Caco-2 (cell line): Measurements from ENCODE around the gene KRT75. TPM values are rescaled to one million over a fixed set of nuclear protein-coding genes. Genes with fewer than 3 reads are reported as not detected.

Experiments
- BruUV-seq: library from RNA; stranded (reverse); fragments of 400-500 nt; replicated peaks from 2 replicates; lab custom pipeline; 2021; lab: Mats Ljungman, UMichigan
- CTCF ChIA-PET: fragments of 300-600 bp; sonication (Branson Sonifier 250); formaldehyde crosslinking; loops from one replicate; lab custom pipeline; 2022; ENCODE audit warnings: antibody characterized with exemption; lab: Charles Lee
- POLR2A ChIA-PET: fragments of 300-600 bp; sonication (Branson Sonifier 250); formaldehyde crosslinking; loops from one replicate; lab custom pipeline; 2022; ENCODE audit warnings: antibody characterized with exemption; lab: Charles Lee
- DNase-seq, 2 experiments: peaks; one replicate each; pipeline versions ENCODE4 v3.0.0 to v3.0.0-alpha.2; 2020 to 2022
- H3K27me3 ChIP-seq: replicated peaks from 2 replicates; pipeline ENCODE4 v1.6.0; 2011; ENCODE audit warnings: low read length; ENCODE audit not compliant: control insufficient read depth, insufficient read depth
- H3K36me3 ChIP-seq: 2 replicates; pipeline ENCODE4 v1.5.1; 2011; ENCODE audit warnings: low read length; ENCODE audit not compliant: control insufficient read depth, insufficient read depth
- H3K4me1 ChIP-seq: fragments of 250-450 bp; sonication (Bioruptor Pico); 2 replicates; pipeline ENCODE4 v1.5.1; 2020; ENCODE audit warnings: mild to moderate bottlenecking
- H3K4me3 ChIP-seq: 2 replicates; pipeline ENCODE4 v1.5.1; 2011; ENCODE audit warnings: low read depth, mild to moderate bottlenecking, control low read depth, low read length
- H3K9me3 ChIP-seq: fragments of 250-450 bp; sonication (Bioruptor Pico); 2 replicates; pipeline ENCODE4 v1.5.1; 2020; ENCODE audit warnings: mild to moderate bottlenecking, moderate library complexity
- H3K27ac Mint-ChIP-seq: one replicate; pipeline ENCODE4 v1.8.0; 2022; ENCODE audit warnings: mixed read lengths; ENCODE audit not compliant: unreplicated experiment
- H3K27me3 Mint-ChIP-seq: one replicate; pipeline ENCODE4 v1.8.0; 2022; ENCODE audit warnings: mixed read lengths; ENCODE audit not compliant: insufficient read depth, unreplicated experiment
- H3K36me3 Mint-ChIP-seq: one replicate; pipeline ENCODE4 v1.8.0; 2022; ENCODE audit warnings: mild to moderate bottlenecking, mixed read lengths; ENCODE audit not compliant: insufficient read depth, unreplicated experiment
- H3K4me1 Mint-ChIP-seq: one replicate; pipeline ENCODE4 v1.8.0; 2022; ENCODE audit warnings: low read depth, mixed read lengths; ENCODE audit not compliant: unreplicated experiment
- H3K4me3 Mint-ChIP-seq: one replicate; pipeline ENCODE4 v1.8.0; 2022; ENCODE audit warnings: mild to moderate bottlenecking, moderate library complexity, mixed read lengths; ENCODE audit not compliant: unreplicated experiment
- H3K9me3 Mint-ChIP-seq: one replicate; pipeline ENCODE4 v1.8.0; 2022; ENCODE audit warnings: mixed read lengths; ENCODE audit not compliant: unreplicated experiment
- intact Hi-C: fragments of 100-400 bp; cut with micrococcal nuclease; formaldehyde crosslinking; loops from one replicate; pipeline ENCODE4 v1.10.0; 2022; ENCODE audit not compliant: unreplicated experiment
- total RNA-seq: library from RNA; stranded (reverse); gene quantifications from 2 replicates; pipeline ENCODE4 v1.2.3, GENCODE V29; 2022
- TF ChIP-seq, protein P1 (sequence below), 2 experiments: fragments of 200-600 bp in 1 of 2; IDR thresholded peaks; 1 replicate in 1 of 2; 2 replicates in 1 of 2; pipeline versions ENCODE4 v1.5.1 to v1.8.0; 2011 to 2022; ENCODE audit warnings: antibody characterized with exemption in 1 of 2, control low read depth in 1 of 2, inconsistent platforms in 1 of 2, low read depth in 1 of 2, low read length in 1 of 2, mild to moderate bottlenecking in 1 of 2, moderate library complexity in 1 of 2; ENCODE audit not compliant: insufficient read depth in 1 of 2, severe bottlenecking in 1 of 2, unreplicated experiment in 1 of 2

KRT75 gene
- total RNA-seq, 1 experiment from 2014 or later: not detected

DNA sequence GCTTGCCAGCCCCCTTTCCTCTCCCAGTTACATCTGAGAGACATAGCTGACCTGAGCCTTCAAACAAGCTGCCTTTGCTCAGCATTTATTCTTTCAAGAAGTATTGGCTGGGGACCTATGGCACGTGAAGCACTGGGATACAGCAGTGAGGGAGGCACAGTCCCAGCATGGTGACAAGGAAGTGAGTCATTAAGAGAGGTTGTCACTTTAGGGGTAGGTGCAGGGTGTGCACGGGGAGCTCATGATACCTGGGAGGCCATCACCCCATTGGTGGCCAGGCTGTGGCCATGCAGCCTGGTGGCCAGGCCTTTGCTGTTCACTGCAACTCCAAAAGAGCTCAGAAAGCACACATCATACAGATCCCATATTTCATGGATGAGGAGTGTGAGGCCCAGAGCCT, 5.7 kb upstream of the KRT75 start:
- Histone ChIP-seq H3K27me3 (no peaks in the 10 kb centered on the region), H3K4me1 (peaks cover 43% of the 10 kb centered on the region), H3K4me3 (no peak overlapping the region), H3K36me3 (no peaks in the 10 kb centered on the region), H3K9me3 (no peaks in the 10 kb centered on the region)
- CTCF ChIA-PET: no interaction called here
- Mint-ChIP-seq H3K36me3 (no peaks in the 10 kb centered on the region), H3K9me3 (no peaks in the 10 kb centered on the region), H3K4me1 (peaks cover 41% of the 10 kb centered on the region), H3K27me3 (no peaks in the 10 kb centered on the region), H3K4me3 (no peak overlapping the region), H3K27ac (peak overlapping the region; percentile 50)
- POLR2A ChIA-PET: no interaction called here
- DNase-seq: no peak
- BruUV-seq: no TSS peak
- intact Hi-C loops: loop anchor here (5.0 kb wide), 1 partner anchor 48 kb away; no protein-coding TSS in a partner anchor
- TF ChIP-seq, protein P1, sequence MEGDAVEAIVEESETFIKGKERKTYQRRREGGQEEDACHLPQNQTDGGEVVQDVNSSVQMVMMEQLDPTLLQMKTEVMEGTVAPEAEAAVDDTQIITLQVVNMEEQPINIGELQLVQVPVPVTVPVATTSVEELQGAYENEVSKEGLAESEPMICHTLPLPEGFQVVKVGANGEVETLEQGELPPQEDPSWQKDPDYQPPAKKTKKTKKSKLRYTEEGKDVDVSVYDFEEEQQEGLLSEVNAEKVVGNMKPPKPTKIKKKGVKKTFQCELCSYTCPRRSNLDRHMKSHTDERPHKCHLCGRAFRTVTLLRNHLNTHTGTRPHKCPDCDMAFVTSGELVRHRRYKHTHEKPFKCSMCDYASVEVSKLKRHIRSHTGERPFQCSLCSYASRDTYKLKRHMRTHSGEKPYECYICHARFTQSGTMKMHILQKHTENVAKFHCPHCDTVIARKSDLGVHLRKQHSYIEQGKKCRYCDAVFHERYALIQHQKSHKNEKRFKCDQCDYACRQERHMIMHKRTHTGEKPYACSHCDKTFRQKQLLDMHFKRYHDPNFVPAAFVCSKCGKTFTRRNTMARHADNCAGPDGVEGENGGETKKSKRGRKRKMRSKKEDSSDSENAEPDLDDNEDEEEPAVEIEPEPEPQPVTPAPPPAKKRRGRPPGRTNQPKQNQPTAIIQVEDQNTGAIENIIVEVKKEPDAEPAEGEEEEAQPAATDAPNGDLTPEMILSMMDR (IDR thresholded peaks at IDR 0.05; ENCODE audit: insufficient read depth in 1 of 2, low read depth in 1 of 2, low read length in 1 of 2, severe bottlenecking in 1 of 2, unreplicated experiment in 1 of 2): no peak

DNA sequence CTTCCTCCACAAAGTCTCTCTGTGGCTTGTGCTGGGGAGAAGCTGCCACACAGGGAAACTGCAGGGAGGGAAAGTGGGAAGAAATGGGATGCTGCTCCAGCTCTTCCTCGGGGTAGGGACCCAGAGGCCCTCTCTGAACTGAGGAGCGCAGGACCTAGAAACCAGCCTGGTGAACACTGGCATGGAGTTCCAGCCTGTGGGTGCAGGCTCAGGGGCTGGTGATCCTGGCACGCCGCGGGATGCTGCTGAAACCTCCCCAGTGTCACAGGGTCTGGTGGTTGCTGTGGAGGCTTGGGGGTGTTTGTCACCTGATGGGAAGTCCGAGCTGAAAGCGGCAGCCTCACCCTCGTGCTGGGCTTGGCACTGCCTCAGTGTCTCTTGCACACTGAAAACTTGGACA, 5.2 kb upstream of the KRT75 start:
- CTCF ChIA-PET: no interaction called here
- TF ChIP-seq, protein P1 (IDR thresholded peaks at IDR 0.05; ENCODE audit: insufficient read depth in 1 of 2, low read depth in 1 of 2, low read length in 1 of 2, severe bottlenecking in 1 of 2, unreplicated experiment in 1 of 2): no peak
- H3K27ac Mint-ChIP-seq: no peak overlapping the region
- peaks cover 39% of the 10 kb centered on the region for H3K4me1 ChIP-seq
- peaks cover 41% of the 10 kb centered on the region for H3K4me1 Mint-ChIP-seq
- no peaks in the 10 kb centered on the region for H3K27me3 ChIP-seq
- no peaks in the 10 kb centered on the region for H3K27me3 Mint-ChIP-seq
- no peak overlapping the region for H3K4me3 ChIP-seq
- BruUV-seq: no TSS peak
- no peaks in the 10 kb centered on the region for H3K36me3 ChIP-seq
- H3K9me3 ChIP-seq: no peaks in the 10 kb centered on the region
- intact Hi-C loops: no loop called here
- no peak for DNase-seq
- H3K9me3 Mint-ChIP-seq: no peaks in the 10 kb centered on the region
- no peak overlapping the region for H3K4me3 Mint-ChIP-seq
- POLR2A ChIA-PET: no interaction called here
- no peaks in the 10 kb centered on the region for H3K36me3 Mint-ChIP-seq

DNA sequence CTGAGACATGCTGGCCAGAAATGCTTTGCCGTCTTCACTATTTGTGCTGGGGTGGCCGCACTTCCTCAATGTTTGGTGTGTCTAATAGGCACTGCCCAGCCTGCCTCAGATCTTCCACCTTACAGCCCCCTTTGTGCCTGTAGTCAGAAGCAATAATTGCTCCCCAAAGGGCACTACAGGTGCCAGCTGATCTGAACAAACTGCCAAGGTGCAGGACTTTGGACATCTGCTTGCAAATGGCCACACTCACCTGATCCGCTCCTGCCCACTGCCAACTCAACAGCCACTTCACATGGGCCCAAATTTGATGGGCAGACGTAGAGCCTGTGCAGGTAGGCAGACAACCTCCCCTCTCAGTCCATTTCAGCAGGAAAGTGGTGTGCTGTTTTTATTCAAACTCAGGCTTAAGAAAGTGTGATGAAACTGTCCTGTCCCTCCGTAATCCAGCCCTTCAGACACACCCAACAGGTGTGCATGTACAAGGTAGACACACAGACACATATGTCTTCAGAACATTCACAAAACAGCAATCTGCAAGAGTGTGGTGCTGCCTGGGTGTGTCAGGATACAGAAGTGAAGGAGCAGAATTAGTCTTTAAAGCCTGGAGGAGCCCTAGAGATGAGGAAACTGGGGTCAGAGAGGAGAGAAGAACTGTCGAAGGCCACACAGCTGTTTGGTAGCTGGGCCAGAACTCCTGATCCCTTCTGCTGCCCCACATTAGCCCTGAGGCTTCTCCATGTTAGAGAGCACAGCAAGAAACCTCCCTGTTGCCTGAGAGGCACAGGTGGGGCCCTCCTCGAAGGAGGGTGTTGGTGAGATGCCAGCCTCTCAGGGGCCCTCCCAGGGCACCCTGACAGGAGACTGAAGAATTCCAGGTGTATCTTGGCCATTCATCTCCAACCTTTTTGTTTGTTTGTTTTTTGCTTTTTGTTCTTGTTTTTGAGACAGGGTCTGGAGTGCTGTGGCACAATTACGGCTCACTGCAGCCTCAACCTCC, 4.4 kb upstream of the KRT75 start:
- intact Hi-C loops: no loop called here
- Mint-ChIP-seq H3K36me3 (no peaks in the 10 kb centered on the region), H3K27me3 (no peaks in the 10 kb centered on the region), H3K4me3 (no peak overlapping the region), H3K27ac (no peak overlapping the region), H3K9me3 (no peaks in the 10 kb centered on the region), H3K4me1 (peaks cover 39% of the 10 kb centered on the region)
- Histone ChIP-seq H3K27me3 (no peaks in the 10 kb centered on the region), H3K4me3 (no peak overlapping the region), H3K9me3 (no peaks in the 10 kb centered on the region), H3K4me1 (peaks cover 37% of the 10 kb centered on the region), H3K36me3 (no peaks in the 10 kb centered on the region)
- TF ChIP-seq, protein P1 (IDR thresholded peaks at IDR 0.05; ENCODE audit: insufficient read depth in 1 of 2, low read depth in 1 of 2, low read length in 1 of 2, severe bottlenecking in 1 of 2, unreplicated experiment in 1 of 2): no peak
- no peak for DNase-seq
- ChIA-PET POLR2A (no interaction called here), CTCF (no interaction called here)
- no TSS peak for BruUV-seq
